Ovary (tissue), 9 donors: ENCODE data around the gene FNDC5. TPM values are rescaled to one million over a fixed set of nuclear protein-coding genes. Genes with fewer than 3 reads are reported as not detected.

Experiments
- DNase-seq, 5 donors: peaks; one replicate each; pipeline ENCODE4 v3.0.0-alpha.2; 2019 to 2020
- H3K27ac ChIP-seq, 2 donors: fragments of 200-600 bp; one replicate each; pipeline versions ENCODE4 v1.5.1 to v1.8.0; 2019 to 2022
- H3K27me3 ChIP-seq: fragments of 200-600 bp; one replicate; pipeline ENCODE4 v1.8.0; 2022
- H3K36me3 ChIP-seq: fragments of 200-600 bp; sonication (generic); one replicate; pipeline ENCODE4 v1.5.1; 2019
- H3K4me1 ChIP-seq: one replicate; pipeline ENCODE4 v1.8.1; 2013; ENCODE audit warnings: mild to moderate bottlenecking, moderate library complexity; ENCODE audit not compliant: insufficient read depth
- H3K4me3 ChIP-seq: fragments of 200-600 bp; sonication (generic); one replicate; pipeline ENCODE4 v1.5.1; 2017
- H3K9me3 ChIP-seq, 2 donors: fragments of 200-600 bp in 1 of 2; sonication (generic) in 1 of 2; one replicate each; pipeline versions ENCODE4 v1.5.1 to v1.8.1; 2013 to 2019; ENCODE audit warnings: mild to moderate bottlenecking in 1 of 2, moderate library complexity in 1 of 2
- EP300 ChIP-seq: sonication (generic); formaldehyde crosslinking; IDR thresholded peaks from one replicate; pipeline ENCODE4 v1.6.1; 2017; ENCODE audit warnings: antibody characterized with exemption
- POLR2A ChIP-seq: fragments of 450-650 bp; IDR thresholded peaks from one replicate; pipeline ENCODE4 v1.6.1; 2017; ENCODE audit warnings: antibody characterized with exemption, mild to moderate bottlenecking, moderate library complexity
- WGBS, 3 donors: extraction: QIAGEN DNeasy Blood & Tissue Kit in 1 of 3; methylation state at CpG; one replicate each; pipeline versions ENCODE4 v1.1.5 to v1.1.7; 2013 to 2017; 5-methylcytosine and 5-hydroxymethylcytosine counted together
- intact Hi-C, 4 donors: fragments of 100-400 bp; cut with DNase I; formaldehyde crosslinking; loops; one replicate each; pipeline versions ENCODE4 v1.11.0 to v1.15.1; 2022 to 2023
- polyA plus RNA-seq, 2 donors: library from polyadenylated mRNA; stranded (reverse); fragments of 200-250 nt in 1 of 2; fragments of 350-450 nt in 1 of 2; fragmentation: Illumina TruSeq in 1 of 2; extraction: RNeasy Lipid Tissue Mini Kit (QIAGEN cat#74804) in 1 of 2; gene quantifications; one replicate each; pipeline ENCODE4 v1.2.3, GENCODE V29; 2013 to 2014
- total RNA-seq, 7 donors: library from RNA; depleted of rRNA in 2 of 7; stranded (reverse); fragments of >200 nt in 2 of 7; fragmentation: NEBNext Ultra II Directional in 3 of 7; extraction: Animal tissue kit (Norgen Biotek cat#: 25700) in 3 of 7; gene quantifications; one replicate each; pipeline versions ENCODE4 v1.1.0 to v1.2.4, GENCODE V29; 2016 to 2023
- TF ChIP-seq, protein P1 (sequence below), 3 donors: fragments of 450-650 bp in 2 of 3; fragments of 200-600 bp in 1 of 3; IDR thresholded peaks; one replicate each; pipeline versions ENCODE4 v1.5.1 to v1.8.0; 2016 to 2022; ENCODE audit warnings: antibody characterized with exemption in 3 of 3, mild to moderate bottlenecking in 1 of 3
- donor health status: DM: no; HTN: no; CAD: no; lungs with moderate emphysema.
- donor health status: DM: no; HTN: no; CAD: no.
- donor health status: Bipolar disorder and iron deficiency.
- donor health status: DM: yes; HTN: yes; CAD: no.
- donor health status: DM: no; HTN: no; CAD: no.
- donor health status: DM: yes; HTN: yes; CAD: no.

FNDC5 gene
- total and polyA plus RNA-seq, 9 donors, result 4.2 to 25.4 (median 12.1) TPM

DNA sequence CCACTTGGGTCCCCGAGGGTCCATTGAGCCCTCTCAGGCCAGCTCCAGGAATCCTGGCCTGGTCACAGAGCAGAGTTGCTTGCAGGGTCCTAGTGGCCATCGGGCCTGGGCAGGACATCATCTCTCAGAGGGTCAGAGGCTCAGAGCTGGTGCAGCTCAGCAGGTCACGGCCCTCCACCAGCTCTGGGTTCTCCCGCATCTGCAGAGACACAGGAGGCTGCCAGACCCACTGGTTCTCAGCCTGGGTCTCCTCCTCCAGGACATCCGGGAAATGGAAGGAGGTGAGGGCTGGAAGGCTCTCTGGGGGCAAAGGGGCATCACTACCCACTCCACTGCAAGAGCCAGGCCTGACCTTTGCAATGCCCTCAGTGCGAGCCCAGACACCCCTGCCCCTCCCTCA is 24.0 kb upstream of the FNDC5 start:
- Histone ChIP-seq H3K36me3 (no peaks in the 10 kb centered on the region), H3K4me3 (no peak overlapping the region), H3K9me3 (no peaks in the 10 kb centered on the region), H3K27ac (no peak overlapping the region), H3K27me3 (no peaks in the 10 kb centered on the region), H3K4me1 (peaks cover 2% of the 10 kb centered on the region)
- DNase-seq, result peak in 1 of 5 donors; percentile 30
- 75 to 80% (median 76%) methylated on average over 6 of the region's 6 CpGs for WGBS, 3 donors
- TF ChIP-seq POLR2A (no peak), EP300 (no peak)
- TF ChIP-seq, protein P1, sequence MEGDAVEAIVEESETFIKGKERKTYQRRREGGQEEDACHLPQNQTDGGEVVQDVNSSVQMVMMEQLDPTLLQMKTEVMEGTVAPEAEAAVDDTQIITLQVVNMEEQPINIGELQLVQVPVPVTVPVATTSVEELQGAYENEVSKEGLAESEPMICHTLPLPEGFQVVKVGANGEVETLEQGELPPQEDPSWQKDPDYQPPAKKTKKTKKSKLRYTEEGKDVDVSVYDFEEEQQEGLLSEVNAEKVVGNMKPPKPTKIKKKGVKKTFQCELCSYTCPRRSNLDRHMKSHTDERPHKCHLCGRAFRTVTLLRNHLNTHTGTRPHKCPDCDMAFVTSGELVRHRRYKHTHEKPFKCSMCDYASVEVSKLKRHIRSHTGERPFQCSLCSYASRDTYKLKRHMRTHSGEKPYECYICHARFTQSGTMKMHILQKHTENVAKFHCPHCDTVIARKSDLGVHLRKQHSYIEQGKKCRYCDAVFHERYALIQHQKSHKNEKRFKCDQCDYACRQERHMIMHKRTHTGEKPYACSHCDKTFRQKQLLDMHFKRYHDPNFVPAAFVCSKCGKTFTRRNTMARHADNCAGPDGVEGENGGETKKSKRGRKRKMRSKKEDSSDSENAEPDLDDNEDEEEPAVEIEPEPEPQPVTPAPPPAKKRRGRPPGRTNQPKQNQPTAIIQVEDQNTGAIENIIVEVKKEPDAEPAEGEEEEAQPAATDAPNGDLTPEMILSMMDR (IDR thresholded peaks at IDR 0.05), result no peak
- intact Hi-C loops, result no loop called here

GRCh38 chr1:32894019-32894600 is 23.4 kb upstream of the FNDC5 start:
- H3K27ac ChIP-seq, result no peak overlapping the region
- peak in 1 of 5 donors; percentile 40 for DNase-seq
- 52 to 69% (median 57%) methylated on average over 8 of the region's 8 CpGs for WGBS, 3 donors
- TF ChIP-seq EP300, result no peak
- TF ChIP-seq POLR2A, result no peak
- TF ChIP-seq, protein P1 (IDR thresholded peaks at IDR 0.05), result no peak
- no peaks in the 10 kb centered on the region for H3K27me3 ChIP-seq
- intact Hi-C loops, result no loop called here
- H3K9me3 ChIP-seq, result no peaks in the 10 kb centered on the region
- H3K4me3 ChIP-seq, result peak overlapping the region; percentile 35
- no peaks in the 10 kb centered on the region for H3K36me3 ChIP-seq
- H3K4me1 ChIP-seq, result peaks cover 2% of the 10 kb centered on the region

- peaks cover 2% of the 10 kb centered on the region for H3K4me1 ChIP-seq
- intact Hi-C loops, result no loop called here
- no peaks in the 10 kb centered on the region for H3K27me3 ChIP-seq
- H3K4me3 ChIP-seq, result peak overlapping the region; percentile 35
- no peak overlapping the region for H3K27ac ChIP-seq
- DNase-seq, result peak; percentile 55 to 77 (median 68)
- no peaks in the 10 kb centered on the region for H3K9me3 ChIP-seq
- no peaks in the 10 kb centered on the region for H3K36me3 ChIP-seq
- WGBS, 3 donors, result 1 to 3% (median 1%) methylated on average over 57 to 58 of the region's 58 CpGs
- TF ChIP-seq POLR2A (no peak), EP300 (no peak)
- TF ChIP-seq, protein P1 (IDR thresholded peaks at IDR 0.05), result peak in 1 of 3 donors; percentile 14
Measured at GRCh38 chr1:32893198-32894018, 22.7 kb upstream of the FNDC5 start.

- H3K36me3 ChIP-seq, result no peaks in the 10 kb centered on the region
- intact Hi-C loops, result no loop called here
- TF ChIP-seq, protein P1 (IDR thresholded peaks at IDR 0.05), result peak in 2 of 3 donors; percentile 54 to 56
- no peak for TF ChIP-seq EP300
- TF ChIP-seq POLR2A, result no peak
- H3K27me3 ChIP-seq, result no peaks in the 10 kb centered on the region
- peaks cover 2% of the 10 kb centered on the region for H3K4me1 ChIP-seq
- peak in 3 of 5 donors; percentile 39 to 62 (median 59) for DNase-seq
- H3K4me3 ChIP-seq, result peak overlapping the region; percentile 35
- 15 to 17% (median 17%) methylated on average over 47 to 49 of the region's 49 CpGs for WGBS, 3 donors
- H3K9me3 ChIP-seq, result no peaks in the 10 kb centered on the region
- H3K27ac ChIP-seq, result no peak overlapping the region
Measured at GRCh38 chr1:32892368-32893197, 21.9 kb upstream of the FNDC5 start.
